ENCODE measurements around the gene SARDH. TPM values are rescaled to one million over a fixed set of nuclear protein-coding genes. Genes with fewer than 3 reads are reported as not detected.

SARDH gene
- total RNA-seq, 4 donors from 2014 or later: 0.10 to 0.29 TPM; not detected in 2

GRCh38 chr9:133633681-133634080 is 104.5 kb downstream of the SARDH start:
- 39% methylated on average over 8 of the region's 8 CpGs for WGBS, 2 donors
- no peak for TF ChIP-seq POLR2A (IDR thresholded peaks at IDR 0.05)
- no peak for TF ChIP-seq CTCF (IDR thresholded peaks at IDR 0.05)
- intact Hi-C loops (cut with DNase I; ENCODE audit: low total_unique reads): no loop called here
- H3K4me3 ChIP-seq (ENCODE audit: low read depth, poor library complexity, severe bottlenecking): no peak overlapping the region
- no peak for DNase-seq (ENCODE audit: low spot score in 2 of 2)

GRCh38 chr9:133632806-133633680 is 105.1 kb downstream of the SARDH start:
- WGBS, 2 donors: 39 to 46% methylated on average over 23 to 24 of the region's 27 CpGs
- no peak for DNase-seq (ENCODE audit: low spot score in 2 of 2)
- intact Hi-C loops (cut with DNase I; ENCODE audit: low total_unique reads): no loop called here
- H3K4me3 ChIP-seq (ENCODE audit: low read depth, poor library complexity, severe bottlenecking): no peak overlapping the region
- no peak for TF ChIP-seq CTCF (IDR thresholded peaks at IDR 0.05)
- TF ChIP-seq POLR2A (IDR thresholded peaks at IDR 0.05): no peak

- intact Hi-C loops (cut with DNase I; ENCODE audit: low total_unique reads): no loop called here
These were observed 107.0 kb downstream of the SARDH start for GRCh38 chr9:133631111-133631510.

GRCh38 chr9:133629221-133630110 is 108.7 kb downstream of the SARDH start:
- DNase-seq (ENCODE audit: low spot score in 2 of 2): no peak
- no peak for TF ChIP-seq CTCF (IDR thresholded peaks at IDR 0.05)
- TF ChIP-seq POLR2A (IDR thresholded peaks at IDR 0.05): no peak
- intact Hi-C loops (cut with DNase I; ENCODE audit: low total_unique reads): no loop called here
- WGBS, 2 donors: 85 to 90% methylated on average over 14 to 20 of the region's 23 CpGs
- no peak overlapping the region for H3K4me3 ChIP-seq (ENCODE audit: low read depth, poor library complexity, severe bottlenecking)

More at GRCh38 chr9:133631111-133631510, 107.0 kb downstream of the SARDH start:
- no peak for TF ChIP-seq POLR2A (IDR thresholded peaks at IDR 0.05)
- no peak for TF ChIP-seq CTCF (IDR thresholded peaks at IDR 0.05)
- WGBS, 2 donors: 90 to 97% methylated on average over 9 to 12 of the region's 12 CpGs
- no peak for DNase-seq (ENCODE audit: low spot score in 2 of 2)
- H3K4me3 ChIP-seq (ENCODE audit: low read depth, poor library complexity, severe bottlenecking): no peak overlapping the region

- intact Hi-C loops (cut with DNase I; ENCODE audit: low total_unique reads): no loop called here
- no peak for DNase-seq (ENCODE audit: low spot score in 2 of 2)
- WGBS, 2 donors: 71 to 72% methylated on average over 8 of the region's 8 CpGs
- H3K4me3 ChIP-seq (ENCODE audit: low read depth, poor library complexity, severe bottlenecking): no peak overlapping the region
- no peak for TF ChIP-seq POLR2A (IDR thresholded peaks at IDR 0.05)
- TF ChIP-seq CTCF (IDR thresholded peaks at IDR 0.05): no peak
These were observed 109.4 kb downstream of the SARDH start for GRCh38 chr9:133628766-133629165.
